Measurements from ENCODE around the gene PEA15.

DNA sequence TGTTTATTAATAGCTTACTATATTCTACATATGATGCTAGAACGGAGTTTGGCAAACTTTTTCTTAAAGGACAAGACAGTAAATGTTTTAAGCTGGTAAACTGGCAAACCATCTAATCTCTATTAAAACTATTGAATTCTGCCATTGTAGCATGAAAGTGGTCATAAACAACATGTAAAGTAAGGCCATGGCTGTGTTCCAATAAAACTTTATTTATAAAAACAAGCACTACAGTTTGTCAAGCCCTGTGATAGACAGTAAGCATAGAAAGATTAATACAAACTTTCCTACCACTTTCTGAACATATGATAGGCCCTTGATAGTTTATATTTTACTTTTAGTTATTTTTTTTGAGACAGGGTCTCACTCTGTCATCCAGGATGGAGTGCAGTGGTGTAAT, 22.4 kb downstream of the PEA15 start:
- TF ChIP-seq, protein P1, sequence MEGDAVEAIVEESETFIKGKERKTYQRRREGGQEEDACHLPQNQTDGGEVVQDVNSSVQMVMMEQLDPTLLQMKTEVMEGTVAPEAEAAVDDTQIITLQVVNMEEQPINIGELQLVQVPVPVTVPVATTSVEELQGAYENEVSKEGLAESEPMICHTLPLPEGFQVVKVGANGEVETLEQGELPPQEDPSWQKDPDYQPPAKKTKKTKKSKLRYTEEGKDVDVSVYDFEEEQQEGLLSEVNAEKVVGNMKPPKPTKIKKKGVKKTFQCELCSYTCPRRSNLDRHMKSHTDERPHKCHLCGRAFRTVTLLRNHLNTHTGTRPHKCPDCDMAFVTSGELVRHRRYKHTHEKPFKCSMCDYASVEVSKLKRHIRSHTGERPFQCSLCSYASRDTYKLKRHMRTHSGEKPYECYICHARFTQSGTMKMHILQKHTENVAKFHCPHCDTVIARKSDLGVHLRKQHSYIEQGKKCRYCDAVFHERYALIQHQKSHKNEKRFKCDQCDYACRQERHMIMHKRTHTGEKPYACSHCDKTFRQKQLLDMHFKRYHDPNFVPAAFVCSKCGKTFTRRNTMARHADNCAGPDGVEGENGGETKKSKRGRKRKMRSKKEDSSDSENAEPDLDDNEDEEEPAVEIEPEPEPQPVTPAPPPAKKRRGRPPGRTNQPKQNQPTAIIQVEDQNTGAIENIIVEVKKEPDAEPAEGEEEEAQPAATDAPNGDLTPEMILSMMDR (IDR thresholded peaks at IDR 0.05): no peak
- no peak for TF ChIP-seq ZFX (IDR thresholded peaks at IDR 0.05; ENCODE audit: borderline replicate concordance)
